Vagina (tissue), 2 donors: ENCODE data around the gene LYZ. TPM values are rescaled to one million over a fixed set of nuclear protein-coding genes. Genes with fewer than 3 reads are reported as not detected.

Experiments
- DNase-seq, 2 donors: peaks; one replicate each; pipeline ENCODE4 v3.0.0-alpha.2; 2017; ENCODE audit errors: extremely low spot score in 2 of 2
- H3K27ac ChIP-seq: fragments of 200-600 bp; sonication (generic); one replicate; pipeline ENCODE4 v1.5.1; 2019
- H3K27me3 ChIP-seq: fragments of 200-600 bp; sonication (generic); one replicate; pipeline ENCODE4 v1.5.1; 2019
- H3K36me3 ChIP-seq, 2 donors: fragments of 200-600 bp; sonication (generic); one replicate each; pipeline ENCODE4 v1.5.1; 2017 to 2019
- H3K4me1 ChIP-seq: fragments of 200-600 bp; sonication (generic); one replicate; pipeline ENCODE4 v1.5.1; 2019
- H3K4me3 ChIP-seq, 2 donors: fragments of 200-600 bp; sonication (generic); 1 replicate in 1 of 2; 2 replicates in 1 of 2; pipeline ENCODE4 v1.5.1; 2016 to 2019
- H3K9me3 ChIP-seq: fragments of 200-600 bp; sonication (generic); one replicate; pipeline ENCODE4 v1.5.1; 2019
- POLR2A ChIP-seq, 2 donors: fragments of 450-650 bp; IDR thresholded peaks; one replicate each; pipeline ENCODE4 v1.6.1; 2017; ENCODE audit warnings: antibody characterized with exemption in 2 of 2, mild to moderate bottlenecking in 2 of 2, moderate library complexity in 2 of 2
- POLR2AphosphoS5 ChIP-seq, 2 donors: sonication (generic); formaldehyde crosslinking; IDR thresholded peaks; one replicate each; pipeline ENCODE4 v1.9.0; 2017; ENCODE audit warnings: antibody characterized with exemption in 2 of 2, mild to moderate bottlenecking in 2 of 2, low read depth in 1 of 2; ENCODE audit not compliant: insufficient read depth in 1 of 2
- intact Hi-C: fragments of 100-400 bp; cut with DNase I; formaldehyde crosslinking; loops from one replicate; pipeline ENCODE4 v1.15.1; 2023
- total RNA-seq: library from RNA; depleted of rRNA; stranded (reverse); fragments of >200 nt; gene quantifications from one replicate; pipeline ENCODE4 v1.2.3, GENCODE V29; 2016
- TF ChIP-seq, protein P1 (sequence below), 3 experiments: fragments of 450-650 bp in 2 of 3; fragments of 200-600 bp in 1 of 3; sonication (generic) in 1 of 3; IDR thresholded peaks; one replicate each; pipeline ENCODE4 v1.5.1; 2017 to 2019; ENCODE audit warnings: antibody characterized with exemption in 3 of 3, mild to moderate bottlenecking in 2 of 3, moderate library complexity in 2 of 3

LYZ gene
- total RNA-seq, 1 donor from 2014 or later, result 15.2 TPM

- H3K27me3 ChIP-seq, result no peaks in the 10 kb centered on the region
- H3K27ac ChIP-seq, result no peak overlapping the region
- no peaks in the 10 kb centered on the region for H3K4me1 ChIP-seq
- no peak for TF ChIP-seq POLR2A (IDR thresholded peaks at IDR 0.05)
- TF ChIP-seq, protein P1, sequence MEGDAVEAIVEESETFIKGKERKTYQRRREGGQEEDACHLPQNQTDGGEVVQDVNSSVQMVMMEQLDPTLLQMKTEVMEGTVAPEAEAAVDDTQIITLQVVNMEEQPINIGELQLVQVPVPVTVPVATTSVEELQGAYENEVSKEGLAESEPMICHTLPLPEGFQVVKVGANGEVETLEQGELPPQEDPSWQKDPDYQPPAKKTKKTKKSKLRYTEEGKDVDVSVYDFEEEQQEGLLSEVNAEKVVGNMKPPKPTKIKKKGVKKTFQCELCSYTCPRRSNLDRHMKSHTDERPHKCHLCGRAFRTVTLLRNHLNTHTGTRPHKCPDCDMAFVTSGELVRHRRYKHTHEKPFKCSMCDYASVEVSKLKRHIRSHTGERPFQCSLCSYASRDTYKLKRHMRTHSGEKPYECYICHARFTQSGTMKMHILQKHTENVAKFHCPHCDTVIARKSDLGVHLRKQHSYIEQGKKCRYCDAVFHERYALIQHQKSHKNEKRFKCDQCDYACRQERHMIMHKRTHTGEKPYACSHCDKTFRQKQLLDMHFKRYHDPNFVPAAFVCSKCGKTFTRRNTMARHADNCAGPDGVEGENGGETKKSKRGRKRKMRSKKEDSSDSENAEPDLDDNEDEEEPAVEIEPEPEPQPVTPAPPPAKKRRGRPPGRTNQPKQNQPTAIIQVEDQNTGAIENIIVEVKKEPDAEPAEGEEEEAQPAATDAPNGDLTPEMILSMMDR (IDR thresholded peaks at IDR 0.05), result no peak
- TF ChIP-seq POLR2AphosphoS5 (IDR thresholded peaks at IDR 0.05; ENCODE audit: insufficient read depth in 1 of 2, low read depth in 1 of 2), result no peak
- no peak for DNase-seq
- no peaks in the 10 kb centered on the region for H3K36me3 ChIP-seq
- intact Hi-C loops, result no loop called here
- no peak overlapping the region for H3K4me3 ChIP-seq
- no peaks in the 10 kb centered on the region for H3K9me3 ChIP-seq
Measured at GRCh38 chr12:69345742-69346141, 2.4 kb upstream of the LYZ start.

GRCh38 chr12:69350002-69350626, 1.9 kb downstream of the LYZ start:
- Histone ChIP-seq H3K9me3 (no peaks in the 10 kb centered on the region), H3K4me3 (no peak overlapping the region), H3K4me1 (no peaks in the 10 kb centered on the region), H3K27me3 (no peaks in the 10 kb centered on the region), H3K36me3 (no peaks in the 10 kb centered on the region), H3K27ac (no peak overlapping the region)
- TF ChIP-seq, protein P1 (IDR thresholded peaks at IDR 0.05), result no peak
- TF ChIP-seq POLR2A (IDR thresholded peaks at IDR 0.05) (no peak), POLR2AphosphoS5 (IDR thresholded peaks at IDR 0.05; ENCODE audit: insufficient read depth in 1 of 2, low read depth in 1 of 2) (no peak)
- DNase-seq, result no peak
- intact Hi-C loops, result no loop called here

GRCh38 chr12:69350777-69351176, 2.6 kb downstream of the LYZ start:
- Histone ChIP-seq H3K27ac (no peak overlapping the region), H3K4me1 (no peaks in the 10 kb centered on the region), H3K4me3 (no peak overlapping the region), H3K36me3 (no peaks in the 10 kb centered on the region), H3K9me3 (no peaks in the 10 kb centered on the region), H3K27me3 (no peaks in the 10 kb centered on the region)
- no peak for TF ChIP-seq POLR2A (IDR thresholded peaks at IDR 0.05)
- DNase-seq, result no peak
- intact Hi-C loops, result no loop called here

- no peak for DNase-seq
- intact Hi-C loops, result no loop called here
- Histone ChIP-seq H3K4me3 (no peak overlapping the region), H3K4me1 (no peaks in the 10 kb centered on the region), H3K9me3 (no peaks in the 10 kb centered on the region), H3K27ac (no peak overlapping the region), H3K27me3 (no peaks in the 10 kb centered on the region), H3K36me3 (no peaks in the 10 kb centered on the region)
- TF ChIP-seq POLR2AphosphoS5 (IDR thresholded peaks at IDR 0.05; ENCODE audit: insufficient read depth in 1 of 2, low read depth in 1 of 2) (no peak), POLR2A (IDR thresholded peaks at IDR 0.05) (no peak)
- TF ChIP-seq, protein P1 (IDR thresholded peaks at IDR 0.05), result no peak
Measured at GRCh38 chr12:69351462-69352236, 3.5 kb downstream of the LYZ start.

DNA sequence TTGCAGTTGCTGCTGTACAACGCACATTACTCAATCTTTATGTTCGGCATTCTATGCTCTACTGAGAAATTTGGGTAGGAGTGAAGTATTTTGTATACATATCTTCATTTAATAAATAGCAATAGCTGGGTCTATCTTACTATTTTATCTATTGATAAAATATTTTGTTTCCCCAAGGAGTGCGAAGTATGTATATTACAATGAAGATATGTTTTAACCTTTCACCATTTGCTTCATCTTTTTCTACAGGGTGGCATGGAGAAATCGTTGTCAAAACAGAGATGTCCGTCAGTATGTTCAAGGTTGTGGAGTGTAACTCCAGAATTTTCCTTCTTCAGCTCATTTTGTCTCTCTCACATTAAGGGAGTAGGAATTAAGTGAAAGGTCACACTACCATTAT, 4.7 kb downstream of the LYZ start:
- Histone ChIP-seq H3K27ac (no peak overlapping the region), H3K4me3 (no peak overlapping the region), H3K36me3 (no peaks in the 10 kb centered on the region), H3K4me1 (no peaks in the 10 kb centered on the region), H3K27me3 (no peaks in the 10 kb centered on the region), H3K9me3 (no peaks in the 10 kb centered on the region)
- DNase-seq, result no peak
- intact Hi-C loops, result no loop called here
- TF ChIP-seq POLR2A (IDR thresholded peaks at IDR 0.05), result no peak
- TF ChIP-seq POLR2AphosphoS5 (IDR thresholded peaks at IDR 0.05; ENCODE audit: insufficient read depth in 1 of 2, low read depth in 1 of 2), result no peak
- TF ChIP-seq, protein P1 (IDR thresholded peaks at IDR 0.05), result no peak
